ENCODE results near the gene ING5.

The ING5 gene

DNA sequence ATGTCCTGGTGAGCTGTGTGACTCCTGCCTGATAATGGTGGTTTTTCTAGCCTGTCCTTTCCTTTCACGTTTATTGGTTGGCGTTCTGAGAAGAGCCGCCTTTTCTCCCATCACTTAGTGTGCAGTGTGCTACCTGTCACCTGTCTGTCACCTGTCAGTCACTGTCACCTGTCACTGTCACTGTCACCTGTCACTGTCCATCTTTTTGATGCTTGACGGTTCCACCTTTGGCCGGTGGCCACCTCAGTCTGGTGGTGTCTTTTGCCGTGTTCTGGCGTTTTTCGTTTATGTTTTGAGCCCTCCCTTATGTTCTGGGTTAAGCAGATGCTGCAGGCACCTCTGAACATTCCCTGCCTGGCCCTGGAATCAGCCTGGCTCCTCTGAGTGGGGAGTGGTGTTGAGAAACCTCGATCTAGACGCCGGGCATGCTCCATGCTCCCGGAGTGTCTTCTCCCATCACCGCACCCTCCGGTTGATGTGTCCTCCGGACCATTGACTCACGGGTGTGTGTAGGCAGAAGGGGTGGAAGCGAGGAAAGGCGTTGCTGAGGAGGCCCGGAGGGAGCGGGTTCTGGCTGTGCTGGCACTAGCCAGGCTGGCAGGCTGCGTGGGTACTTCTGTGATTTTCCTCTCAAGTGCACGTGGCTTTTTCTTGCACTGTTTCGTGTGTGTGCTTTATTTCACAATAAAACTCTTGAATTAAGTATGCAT lies 36.0 kb upstream of the ING5 start:
- TF ChIP-seq, protein P1, sequence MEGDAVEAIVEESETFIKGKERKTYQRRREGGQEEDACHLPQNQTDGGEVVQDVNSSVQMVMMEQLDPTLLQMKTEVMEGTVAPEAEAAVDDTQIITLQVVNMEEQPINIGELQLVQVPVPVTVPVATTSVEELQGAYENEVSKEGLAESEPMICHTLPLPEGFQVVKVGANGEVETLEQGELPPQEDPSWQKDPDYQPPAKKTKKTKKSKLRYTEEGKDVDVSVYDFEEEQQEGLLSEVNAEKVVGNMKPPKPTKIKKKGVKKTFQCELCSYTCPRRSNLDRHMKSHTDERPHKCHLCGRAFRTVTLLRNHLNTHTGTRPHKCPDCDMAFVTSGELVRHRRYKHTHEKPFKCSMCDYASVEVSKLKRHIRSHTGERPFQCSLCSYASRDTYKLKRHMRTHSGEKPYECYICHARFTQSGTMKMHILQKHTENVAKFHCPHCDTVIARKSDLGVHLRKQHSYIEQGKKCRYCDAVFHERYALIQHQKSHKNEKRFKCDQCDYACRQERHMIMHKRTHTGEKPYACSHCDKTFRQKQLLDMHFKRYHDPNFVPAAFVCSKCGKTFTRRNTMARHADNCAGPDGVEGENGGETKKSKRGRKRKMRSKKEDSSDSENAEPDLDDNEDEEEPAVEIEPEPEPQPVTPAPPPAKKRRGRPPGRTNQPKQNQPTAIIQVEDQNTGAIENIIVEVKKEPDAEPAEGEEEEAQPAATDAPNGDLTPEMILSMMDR (conservative IDR thresholded peaks at IDR 0.05; ENCODE audit: low read depth, low read length), result no peak; the same call in 1 of the 2 replicates
- Histone ChIP-seq H3K27ac (no peak overlapping the region), H3K36me3 (ENCODE audit: insufficient read depth) (no peaks in the 10 kb centered on the region; the same call in 1 of the 2 replicates), H3K79me2 (ENCODE audit: insufficient read depth, low read depth) (no peaks in the 10 kb centered on the region), H3K4me3 (IDR thresholded peaks at IDR 0.05; ENCODE audit: insufficient read depth, low read depth, low read length) (no peak overlapping the region), H3K9ac (no peak overlapping the region), H2AFZ (ENCODE audit: low read depth) (no peak overlapping the region), H3K4me2 (no peak overlapping the region), H3K4me1 (ENCODE audit: low read depth, poor library complexity, severe bottlenecking) (no peaks in the 10 kb centered on the region), H4K20me1 (ENCODE audit: insufficient read depth) (no peaks in the 10 kb centered on the region), H3K27me3 (ENCODE audit: insufficient read depth, low read depth) (no peaks in the 10 kb centered on the region)

- no peaks in the 10 kb centered on the region for H3K27me3 ChIP-seq (ENCODE audit: insufficient read depth, low read depth)
- H3K4me3 ChIP-seq (IDR thresholded peaks at IDR 0.05; ENCODE audit: insufficient read depth, low read depth, low read length), result no peak overlapping the region
- no peaks in the 10 kb centered on the region for H4K20me1 ChIP-seq (ENCODE audit: insufficient read depth)
- no peaks in the 10 kb centered on the region for H3K4me1 ChIP-seq (ENCODE audit: low read depth, poor library complexity, severe bottlenecking)
- no peaks in the 10 kb centered on the region; the same call in 1 of the 2 replicates for H3K36me3 ChIP-seq (ENCODE audit: insufficient read depth)
- H3K9ac ChIP-seq, result no peak overlapping the region
- no peak overlapping the region for H3K27ac ChIP-seq
- H3K79me2 ChIP-seq (ENCODE audit: insufficient read depth, low read depth), result no peaks in the 10 kb centered on the region
- no peak overlapping the region for H2AFZ ChIP-seq (ENCODE audit: low read depth)
- TF ChIP-seq, protein P1 (conservative IDR thresholded peaks at IDR 0.05; ENCODE audit: low read depth, low read length), result no peak
- no peak overlapping the region for H3K4me2 ChIP-seq
Measured at GRCh38 chr2:241666627-241667400, 35.0 kb upstream of the ING5 start.

DNA sequence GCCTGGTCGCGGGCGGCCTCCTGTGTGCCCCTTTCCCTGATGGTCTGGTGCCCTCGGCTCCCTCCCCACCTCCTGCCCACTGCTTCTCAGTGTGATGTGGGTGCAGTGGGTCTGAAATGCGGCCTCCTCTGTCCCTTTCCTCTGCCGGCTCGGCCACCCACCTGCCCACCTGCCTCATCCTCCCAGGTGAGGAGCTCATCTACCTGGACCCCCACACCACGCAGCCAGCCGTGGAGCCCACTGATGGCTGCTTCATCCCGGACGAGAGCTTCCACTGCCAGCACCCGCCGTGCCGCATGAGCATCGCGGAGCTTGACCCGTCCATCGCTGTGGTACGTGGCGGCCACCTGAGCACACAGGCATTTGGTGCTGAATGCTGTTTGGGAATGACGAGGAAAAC lies 33.5 kb upstream of the ING5 start:
- Histone ChIP-seq H3K9ac (no peak overlapping the region), H2AFZ (ENCODE audit: low read depth) (no peak overlapping the region), H4K20me1 (ENCODE audit: insufficient read depth) (no peaks in the 10 kb centered on the region), H3K27me3 (ENCODE audit: insufficient read depth, low read depth) (no peaks in the 10 kb centered on the region), H3K79me2 (ENCODE audit: insufficient read depth, low read depth) (no peaks in the 10 kb centered on the region), H3K4me2 (no peak overlapping the region), H3K4me3 (IDR thresholded peaks at IDR 0.05; ENCODE audit: insufficient read depth, low read depth, low read length) (no peak overlapping the region), H3K36me3 (ENCODE audit: insufficient read depth) (no peaks in the 10 kb centered on the region; the same call in 1 of the 2 replicates), H3K27ac (no peak overlapping the region), H3K4me1 (ENCODE audit: low read depth, poor library complexity, severe bottlenecking) (peaks cover 13% of the 10 kb centered on the region)
- TF ChIP-seq, protein P1 (conservative IDR thresholded peaks at IDR 0.05; ENCODE audit: low read depth, low read length), result no peak

GRCh38 chr2:241668839-241669238 lies 33.0 kb upstream of the ING5 start:
- H3K27ac ChIP-seq, result no peak overlapping the region
- H4K20me1 ChIP-seq (ENCODE audit: insufficient read depth), result no peaks in the 10 kb centered on the region
- no peaks in the 10 kb centered on the region; the same call in 1 of the 2 replicates for H3K36me3 ChIP-seq (ENCODE audit: insufficient read depth)
- H3K79me2 ChIP-seq (ENCODE audit: insufficient read depth, low read depth), result no peaks in the 10 kb centered on the region
- H3K4me3 ChIP-seq (IDR thresholded peaks at IDR 0.05; ENCODE audit: insufficient read depth, low read depth, low read length), result no peak overlapping the region
- no peak overlapping the region for H2AFZ ChIP-seq (ENCODE audit: low read depth)
- H3K9ac ChIP-seq, result no peak overlapping the region
- H3K4me1 ChIP-seq (ENCODE audit: low read depth, poor library complexity, severe bottlenecking), result peaks cover 13% of the 10 kb centered on the region
- H3K27me3 ChIP-seq (ENCODE audit: insufficient read depth, low read depth), result no peaks in the 10 kb centered on the region
- H3K4me2 ChIP-seq, result no peak overlapping the region
- TF ChIP-seq, protein P1 (conservative IDR thresholded peaks at IDR 0.05; ENCODE audit: low read depth, low read length), result no peak
